ENCODE results near the gene OSBP2.

DNA sequence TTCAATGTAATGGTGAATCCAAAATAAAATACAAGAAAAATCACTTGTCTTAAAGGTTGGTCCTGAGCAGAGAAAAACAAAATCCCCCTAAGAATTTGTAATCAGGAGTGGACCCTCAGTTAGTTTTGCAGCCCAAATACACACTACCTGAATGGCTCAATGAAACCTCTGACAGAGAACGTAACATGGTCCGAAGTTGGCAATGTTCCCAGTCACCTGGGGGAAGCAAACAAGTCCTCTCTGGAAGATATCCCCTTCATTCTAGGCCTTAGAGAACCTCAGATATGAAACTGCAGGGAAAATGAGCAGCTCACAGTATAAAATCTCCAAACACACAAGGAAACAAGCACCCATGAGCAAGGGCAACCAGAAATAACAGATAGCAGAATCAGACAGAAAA, 215.7 kb downstream of the OSBP2 start:
- TF ChIP-seq POLR2AphosphoS5 (IDR thresholded peaks at IDR 0.05; ENCODE audit: low read depth, low read length), result no peak
- TF ChIP-seq, protein P1, sequence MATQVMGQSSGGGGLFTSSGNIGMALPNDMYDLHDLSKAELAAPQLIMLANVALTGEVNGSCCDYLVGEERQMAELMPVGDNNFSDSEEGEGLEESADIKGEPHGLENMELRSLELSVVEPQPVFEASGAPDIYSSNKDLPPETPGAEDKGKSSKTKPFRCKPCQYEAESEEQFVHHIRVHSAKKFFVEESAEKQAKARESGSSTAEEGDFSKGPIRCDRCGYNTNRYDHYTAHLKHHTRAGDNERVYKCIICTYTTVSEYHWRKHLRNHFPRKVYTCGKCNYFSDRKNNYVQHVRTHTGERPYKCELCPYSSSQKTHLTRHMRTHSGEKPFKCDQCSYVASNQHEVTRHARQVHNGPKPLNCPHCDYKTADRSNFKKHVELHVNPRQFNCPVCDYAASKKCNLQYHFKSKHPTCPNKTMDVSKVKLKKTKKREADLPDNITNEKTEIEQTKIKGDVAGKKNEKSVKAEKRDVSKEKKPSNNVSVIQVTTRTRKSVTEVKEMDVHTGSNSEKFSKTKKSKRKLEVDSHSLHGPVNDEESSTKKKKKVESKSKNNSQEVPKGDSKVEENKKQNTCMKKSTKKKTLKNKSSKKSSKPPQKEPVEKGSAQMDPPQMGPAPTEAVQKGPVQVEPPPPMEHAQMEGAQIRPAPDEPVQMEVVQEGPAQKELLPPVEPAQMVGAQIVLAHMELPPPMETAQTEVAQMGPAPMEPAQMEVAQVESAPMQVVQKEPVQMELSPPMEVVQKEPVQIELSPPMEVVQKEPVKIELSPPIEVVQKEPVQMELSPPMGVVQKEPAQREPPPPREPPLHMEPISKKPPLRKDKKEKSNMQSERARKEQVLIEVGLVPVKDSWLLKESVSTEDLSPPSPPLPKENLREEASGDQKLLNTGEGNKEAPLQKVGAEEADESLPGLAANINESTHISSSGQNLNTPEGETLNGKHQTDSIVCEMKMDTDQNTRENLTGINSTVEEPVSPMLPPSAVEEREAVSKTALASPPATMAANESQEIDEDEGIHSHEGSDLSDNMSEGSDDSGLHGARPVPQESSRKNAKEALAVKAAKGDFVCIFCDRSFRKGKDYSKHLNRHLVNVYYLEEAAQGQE (IDR thresholded peaks at IDR 0.05; ENCODE audit: insufficient read depth in 1 of 2, low read depth in 2 of 2, low read length in 2 of 2), result no peak

Measured in PFSK-1 (cell line).